HepG2 (cell line): ENCODE measurements around the gene NEAT1. TPM values are rescaled to one million over a fixed set of nuclear protein-coding genes. Genes with fewer than 3 reads are reported as not detected.
A peak's percentile ranks its signal among the peaks of the same experiment; 100 is the strongest.

Experiments
- AHDC1 ChIP-seq: sonication (generic); formaldehyde crosslinking; IDR thresholded peaks from 2 replicates; pipeline ENCODE4 v1.5.1; 2020; ENCODE audit warnings: mild to moderate bottlenecking, missing genetic modification reagents, borderline replicate concordance
- CCAR2 ChIP-seq: fragments of 200-400 bp; formaldehyde crosslinking; optimal IDR thresholded peaks from 2 replicates; pipeline ENCODE3; 2018; ENCODE audit warnings: low read depth, mild to moderate bottlenecking, low read length, moderate library complexity
- FOSL1 ChIP-seq: sonication (generic); formaldehyde crosslinking; IDR thresholded peaks from 2 replicates; pipeline ENCODE4 v1.9.0; 2021; ENCODE audit warnings: missing genetic modification reagents, borderline replicate concordance
- GFI1 ChIP-seq: sonication (generic); formaldehyde crosslinking; IDR thresholded peaks from 2 replicates; pipeline ENCODE4 v1.5.0; 2020; ENCODE audit warnings: missing genetic modification reagents, mild to moderate bottlenecking, borderline replicate concordance
- LRRFIP1 ChIP-seq: sonication (generic); formaldehyde crosslinking; conservative IDR thresholded peaks from 2 replicates; pipeline ENCODE4 v1.4.0; 2020; ENCODE audit warnings: missing genetic modification reagents
- MTA1 ChIP-seq: sonication (generic); formaldehyde crosslinking; IDR thresholded peaks from 2 replicates; pipeline ENCODE4 v1.4.0; 2020; ENCODE audit warnings: missing genetic modification reagents, mild to moderate bottlenecking, borderline replicate concordance
- NFE2L2 ChIP-seq: fragments of 150-350 bp; IDR thresholded peaks from 2 replicates; pipeline ENCODE4 v1.6.1; 2014; ENCODE audit warnings: low read length
- NPAS2 ChIP-seq: sonication (generic); formaldehyde crosslinking; IDR thresholded peaks from 2 replicates; pipeline ENCODE4 v1.8.0; 2022; ENCODE audit warnings: mild to moderate bottlenecking, missing genetic modification reagents, borderline replicate concordance
- NR2F6 ChIP-seq, 2 experiments: IDR thresholded peaks; 2 replicates each; pipeline ENCODE4 v1.6.1; 2016; ENCODE audit warnings: antibody characterized with exemption in 1 of 2, mild to moderate bottlenecking in 1 of 2
- POGZ ChIP-seq: sonication (generic); formaldehyde crosslinking; IDR thresholded peaks from 2 replicates; pipeline ENCODE4 v1.4.0; 2020; ENCODE audit warnings: mild to moderate bottlenecking, missing genetic modification reagents
- PRDM4 ChIP-seq: sonication (generic); formaldehyde crosslinking; IDR thresholded peaks from 2 replicates; pipeline ENCODE4 v1.9.0; 2021; ENCODE audit warnings: missing genetic modification reagents, borderline replicate concordance
- YEATS4 ChIP-seq: sonication (generic); formaldehyde crosslinking; IDR thresholded peaks from 2 replicates; pipeline ENCODE4 v1.4.0; 2020; ENCODE audit warnings: missing genetic modification reagents, borderline replicate concordance
- ZBTB25 ChIP-seq: IDR thresholded peaks from 2 replicates; pipeline ENCODE4 v1.6.1; 2018; ENCODE audit warnings: missing genetic modification reagents
- ZBTB8A ChIP-seq: sonication (generic); formaldehyde crosslinking; IDR thresholded peaks from 2 replicates; pipeline ENCODE4 v1.4.0; 2020; ENCODE audit warnings: mild to moderate bottlenecking, low read depth, missing genetic modification reagents, borderline replicate concordance
- ZNF343 ChIP-seq: sonication (generic); formaldehyde crosslinking; IDR thresholded peaks from 2 replicates; pipeline ENCODE4 v1.4.0; 2020; ENCODE audit warnings: mild to moderate bottlenecking, missing genetic modification reagents
- ZNF350 ChIP-seq: sonication (generic); formaldehyde crosslinking; IDR thresholded peaks from 2 replicates; pipeline ENCODE4 v1.4.0; 2020; ENCODE audit warnings: mild to moderate bottlenecking, low read depth, missing genetic modification reagents, borderline replicate concordance
- polyA plus RNA-seq, 8 experiments: library from polyadenylated mRNA; depleted of rRNA in 3 of 8; stranded (reverse) in 7 of 8; unstranded in 1 of 8; fragments of >200 nt; fragmentation: Illumina TruSeq in 4 of 8; extraction: Trizol in 4 of 8; gene quantifications; 2 replicates each; pipeline versions ENCODE4 v1.2.1 to v1.2.3, GENCODE V29; 2011 to 2016; ENCODE audit warnings: low read depth in 4 of 8, missing spikeins in 1 of 8, mixed read lengths in 1 of 8; ENCODE audit not compliant: insufficient read depth in 1 of 8
- total RNA-seq, 5 experiments: library from RNA; depleted of rRNA; stranded (reverse); fragments of >200 nt; fragmentation: Illumina TruSeq; extraction: Trizol; gene quantifications; 2 replicates each; pipeline ENCODE4 v1.2.3, GENCODE V29; 2016; ENCODE audit warnings: low read depth in 1 of 5

NEAT1 gene
- total and polyA plus RNA-seq, 2 of the 13 experiments (the other 11 are each of a cell fraction or from before 2014, with no cell fraction given): 20.5 to 41.2 TPM

GRCh38 chr11:65382033-65382803, 40.4 kb upstream of the NEAT1 start, which contains the start of gene SLC25A45 (continued):
- TF ChIP-seq FOSL1 (CRISPR knock-in tag): peak; percentile 82; the same call in 1 of the 2 replicates
- TF ChIP-seq CCAR2: no peak
- TF ChIP-seq LRRFIP1: no peak
- TF ChIP-seq ZNF350 (CRISPR knock-in tag): peak; percentile 92
- peak; percentile 91 for TF ChIP-seq NR2F6 (IDR thresholded peaks at IDR 0.05)
- peak; percentile 93 for TF ChIP-seq NR2F6 (CRISPR knock-in tag; IDR thresholded peaks at IDR 0.05)
- TF ChIP-seq YEATS4: peak; percentile 78; the same call in 1 of the 2 replicates
- TF ChIP-seq AHDC1 (CRISPR knock-in tag): peak; percentile 80
- no peak for TF ChIP-seq PRDM4
- peak; percentile 74 for TF ChIP-seq POGZ (CRISPR knock-in tag)
- TF ChIP-seq MTA1: peak; percentile 96
- TF ChIP-seq ZBTB8A: no peak
- TF ChIP-seq ZNF343 (CRISPR knock-in tag): peak; percentile 91
- TF ChIP-seq NFE2L2: no peak
- TF ChIP-seq NPAS2 (CRISPR knock-in tag): no peak
- peak; percentile 87 for TF ChIP-seq ZBTB25
- peak; percentile 87 for TF ChIP-seq GFI1
